Measurements from ENCODE around the gene TMEM11. TPM values are rescaled to one million over a fixed set of nuclear protein-coding genes. Genes with fewer than 3 reads are reported as not detected.

The TMEM11 gene
- polyA plus RNA-seq, 1 donor (not counting 4 experiments of a cell fraction or from before 2014, with no cell fraction given), result 40.1 TPM

- Histone ChIP-seq H3K9ac (ENCODE audit: control insufficient read depth, extremely low read depth, insufficient read depth, low read length) (no peak overlapping the region), H3K4me3 (ENCODE audit: control insufficient read depth in 2 of 3, extremely low read depth in 1 of 3, insufficient read depth in 2 of 3, low read depth in 1 of 3, low read length in 3 of 3) (no peak overlapping the region), H3K27me3 (ENCODE audit: control insufficient read depth, extremely low read depth, insufficient read depth, low read length) (no peaks in the 10 kb centered on the region), H3K36me3 (ENCODE audit: control insufficient read depth in 2 of 2, extremely low read depth in 1 of 2, insufficient read depth in 2 of 2, low read length in 2 of 2) (peaks cover 12 to 18% of the 10 kb centered on the region in 2 experiments), H2AFZ (ENCODE audit: control insufficient read depth, low read length) (no peak overlapping the region), H3K4me2 (ENCODE audit: control insufficient read depth, extremely low read depth, insufficient read depth, low read depth, low read length) (no peak overlapping the region), H3K79me2 (ENCODE audit: control insufficient read depth, insufficient read depth, low read length) (no peaks in the 10 kb centered on the region), H3K9me3 (ENCODE audit: control insufficient read depth, low read depth, low read length) (no peaks in the 10 kb centered on the region), H3K4me1 (ENCODE audit: control insufficient read depth, extremely low read depth, insufficient read depth, low read length) (peaks cover 6% of the 10 kb centered on the region), H3K9me1 (ENCODE audit: control insufficient read depth, extremely low read depth, insufficient read depth, low read length) (peaks cover 3% of the 10 kb centered on the region), H3K27ac (ENCODE audit: control insufficient read depth, insufficient read depth, low read length) (no peak overlapping the region), H4K20me1 (ENCODE audit: control insufficient read depth, extremely low read depth, insufficient read depth, low read length) (no peaks in the 10 kb centered on the region)
- no peak for FAIRE-seq
- dilution Hi-C loops (cut with MboI; ENCODE audit: extremely low pct_ligation_motif_present, low sequenced_read_pairs), result no loop called here
- TF ChIP-seq EZH2 (IDR thresholded peaks at IDR 0.05; ENCODE audit: low read length), result no peak
- TF ChIP-seq CTCF (optimal IDR thresholded peaks at IDR 0.05 in 1 of 3, IDR thresholded peaks at IDR 0.05 in 1 of 3, conservative IDR thresholded peaks at IDR 0.05 in 1 of 3; ENCODE audit: extremely low read depth in 1 of 3, insufficient read depth in 2 of 3, low read length in 3 of 3), result no peak
- DNase-seq (ENCODE audit: low read depth, low spot score), result no peak
Measured at GRCh38 chr17:21190078-21190477, 23.9 kb downstream of the TMEM11 start.

- no peak overlapping the region for H3K9ac ChIP-seq (ENCODE audit: control insufficient read depth, extremely low read depth, insufficient read depth, low read length)
- no peaks in the 10 kb centered on the region for H3K27me3 ChIP-seq (ENCODE audit: control insufficient read depth, extremely low read depth, insufficient read depth, low read length)
- H3K4me2 ChIP-seq (ENCODE audit: control insufficient read depth, extremely low read depth, insufficient read depth, low read depth, low read length), result no peak overlapping the region
- dilution Hi-C loops (cut with MboI; ENCODE audit: extremely low pct_ligation_motif_present, low sequenced_read_pairs), result no loop called here
- peaks cover 12 to 18% of the 10 kb centered on the region in 2 experiments for H3K36me3 ChIP-seq (ENCODE audit: control insufficient read depth in 2 of 2, extremely low read depth in 1 of 2, insufficient read depth in 2 of 2, low read length in 2 of 2)
- H3K4me1 ChIP-seq (ENCODE audit: control insufficient read depth, extremely low read depth, insufficient read depth, low read length), result no peaks in the 10 kb centered on the region
- no peak for TF ChIP-seq CTCF (optimal IDR thresholded peaks at IDR 0.05 in 1 of 3, IDR thresholded peaks at IDR 0.05 in 1 of 3, conservative IDR thresholded peaks at IDR 0.05 in 1 of 3; ENCODE audit: extremely low read depth in 1 of 3, insufficient read depth in 2 of 3, low read length in 3 of 3)
- TF ChIP-seq EZH2 (IDR thresholded peaks at IDR 0.05; ENCODE audit: low read length), result no peak
- H3K9me1 ChIP-seq (ENCODE audit: control insufficient read depth, extremely low read depth, insufficient read depth, low read length), result peaks cover 3% of the 10 kb centered on the region
- no peak overlapping the region for H3K27ac ChIP-seq (ENCODE audit: control insufficient read depth, insufficient read depth, low read length)
- no peaks in the 10 kb centered on the region for H3K9me3 ChIP-seq (ENCODE audit: control insufficient read depth, low read depth, low read length)
- FAIRE-seq, result no peak
- DNase-seq (ENCODE audit: low read depth, low spot score), result no peak
- no peaks in the 10 kb centered on the region for H4K20me1 ChIP-seq (ENCODE audit: control insufficient read depth, extremely low read depth, insufficient read depth, low read length)
- H3K79me2 ChIP-seq (ENCODE audit: control insufficient read depth, insufficient read depth, low read length), result no peaks in the 10 kb centered on the region
- H3K4me3 ChIP-seq (ENCODE audit: control insufficient read depth in 2 of 3, extremely low read depth in 1 of 3, insufficient read depth in 2 of 3, low read depth in 1 of 3, low read length in 3 of 3), result no peak overlapping the region
- H2AFZ ChIP-seq (ENCODE audit: control insufficient read depth, low read length), result no peak overlapping the region
Measured at GRCh38 chr17:21189361-21189760, 24.6 kb downstream of the TMEM11 start.

Measured in keratinocyte (primary cell).